HEK293 (cell line): ENCODE results near the gene MAML2.

Experiments used
- CTCF ChIA-PET: fragments of 350-600 bp; formaldehyde crosslinking; extraction: SDS; loops from one replicate; lab custom pipeline; 2021; ENCODE audit warnings: antibody characterized with exemption; lab: Yijun Ruan, JAX
- POLR2A ChIA-PET: fragments of 300-600 bp; formaldehyde crosslinking; extraction: SDS; loops from one replicate; lab custom pipeline; 2020; ENCODE audit warnings: antibody characterized with exemption, inconsistent platforms; lab: Yijun Ruan, JAX
- H3K27ac ChIP-seq: fragments of 200-500 bp; sonication (Bioruptor generic); 2 replicates; pipeline ENCODE4 v1.5.1; 2014; ENCODE audit warnings: low read depth, low read length, control low read depth, inconsistent platforms; ENCODE audit errors: extremely low read depth
- H3K36me3 ChIP-seq, 2 experiments: fragments of 200-500 bp in 1 of 2; sonication (Bioruptor generic) in 1 of 2; 1 replicate in 1 of 2; 2 replicates in 1 of 2; pipeline ENCODE4 v1.5.1; 2014 to 2017; ENCODE audit warnings: inconsistent platforms in 2 of 2, low read length in 2 of 2; ENCODE audit not compliant: control insufficient read depth in 2 of 2, insufficient read depth in 1 of 2
- H3K4me1 ChIP-seq: fragments of 200-500 bp; sonication (Bioruptor generic); 2 replicates; pipeline ENCODE4 v1.5.1; 2014; ENCODE audit warnings: mild to moderate bottlenecking, low read length, inconsistent platforms; ENCODE audit not compliant: control insufficient read depth, insufficient read depth
- H3K4me3 ChIP-seq: 2 replicates; pipeline ENCODE4 v1.5.1; 2011; ENCODE audit warnings: low read depth, mild to moderate bottlenecking, control low read depth, low read length, moderate library complexity
- H3K9me3 ChIP-seq: fragments of 200-500 bp; sonication (Bioruptor generic); 2 replicates; pipeline ENCODE4 v1.5.1; 2014; ENCODE audit warnings: low read depth, low read length, inconsistent platforms; ENCODE audit not compliant: control insufficient read depth, insufficient read depth
- GLI4 ChIP-seq: fragments of 450-650 bp; formaldehyde crosslinking; IDR thresholded peaks from 2 replicates; pipeline ENCODE4 v1.5.1; 2016; ENCODE audit warnings: missing biosample characterization, missing genetic modification characterization
- OSR2 ChIP-seq: fragments of 450-650 bp; formaldehyde crosslinking; IDR thresholded peaks from 2 replicates; pipeline ENCODE4 v1.5.1; 2016; ENCODE audit warnings: missing biosample characterization, missing genetic modification characterization
- SETDB1 ChIP-seq: IDR thresholded peaks from one replicate; pipeline ENCODE4 v1.6.1; 2017; ENCODE audit warnings: mild to moderate bottlenecking, low read length, moderate library complexity, mixed read lengths; ENCODE audit not compliant: insufficient read length
- SP2 ChIP-seq: fragments of 450-650 bp; formaldehyde crosslinking; IDR thresholded peaks from 2 replicates; pipeline ENCODE4 v1.5.1; 2016; ENCODE audit warnings: missing biosample characterization, missing genetic modification characterization
- ZEB2 ChIP-seq: fragments of 450-650 bp; formaldehyde crosslinking; IDR thresholded peaks from 2 replicates; pipeline ENCODE4 v1.5.1; 2016; ENCODE audit warnings: missing biosample characterization, missing genetic modification characterization
- ZFP41 ChIP-seq: fragments of 450-650 bp; formaldehyde crosslinking; IDR thresholded peaks from 2 replicates; pipeline ENCODE4 v1.5.1; 2016; ENCODE audit warnings: missing biosample characterization, missing genetic modification characterization, borderline replicate concordance
- ZNF112 ChIP-seq: fragments of 450-650 bp; formaldehyde crosslinking; IDR thresholded peaks from 2 replicates; pipeline ENCODE4 v1.5.0; 2017; ENCODE audit warnings: missing biosample characterization, missing genetic modification characterization
- ZNF18 ChIP-seq: fragments of 450-650 bp; formaldehyde crosslinking; IDR thresholded peaks from 2 replicates; pipeline ENCODE4 v1.5.1; 2016; ENCODE audit warnings: missing biosample characterization, missing genetic modification characterization
- ZNF221 ChIP-seq: fragments of 450-650 bp; formaldehyde crosslinking; IDR thresholded peaks from 2 replicates; pipeline ENCODE4 v1.5.1; 2017; ENCODE audit warnings: missing biosample characterization, missing genetic modification characterization, borderline replicate concordance
- ZNF350 ChIP-seq: fragments of 450-650 bp; formaldehyde crosslinking; IDR thresholded peaks from 2 replicates; pipeline ENCODE4 v1.5.0; 2017; ENCODE audit warnings: missing biosample characterization, mild to moderate bottlenecking, missing genetic modification characterization
- ZNF362 ChIP-seq: fragments of 450-650 bp; formaldehyde crosslinking; IDR thresholded peaks from 2 replicates; pipeline ENCODE4 v1.5.1; 2016; ENCODE audit warnings: missing biosample characterization, missing genetic modification characterization
- ZNF404 ChIP-seq: fragments of 450-650 bp; formaldehyde crosslinking; IDR thresholded peaks from 2 replicates; pipeline ENCODE4 v1.5.1; 2017; ENCODE audit warnings: missing biosample characterization, missing genetic modification characterization
- ZNF473 ChIP-seq: fragments of 450-650 bp; formaldehyde crosslinking; IDR thresholded peaks from 2 replicates; pipeline ENCODE4 v1.5.1; 2017; ENCODE audit warnings: missing biosample characterization, missing genetic modification characterization
- ZNF529 ChIP-seq: fragments of 450-650 bp; formaldehyde crosslinking; IDR thresholded peaks from 2 replicates; pipeline ENCODE4 v1.5.1; 2017; ENCODE audit warnings: missing genetic modification characterization, missing biosample characterization; ENCODE audit not compliant: insufficient replicate concordance
- ZNF621 ChIP-seq: fragments of 450-650 bp; formaldehyde crosslinking; IDR thresholded peaks from 2 replicates; pipeline ENCODE4 v1.5.1; 2017; ENCODE audit warnings: missing biosample characterization, missing genetic modification characterization
- ZNF654 ChIP-seq: fragments of 450-650 bp; formaldehyde crosslinking; IDR thresholded peaks from 2 replicates; pipeline ENCODE4 v1.5.1; 2016; ENCODE audit warnings: low read depth, missing biosample characterization, missing genetic modification characterization
- ZNF701 ChIP-seq: fragments of 450-650 bp; formaldehyde crosslinking; IDR thresholded peaks from 2 replicates; pipeline ENCODE4 v1.5.1; 2016; ENCODE audit warnings: missing biosample characterization, missing genetic modification characterization
- ZNF707 ChIP-seq: fragments of 450-650 bp; formaldehyde crosslinking; IDR thresholded peaks from 2 replicates; pipeline ENCODE4 v1.5.1; 2016; ENCODE audit warnings: missing biosample characterization, missing genetic modification characterization
- ZNF777 ChIP-seq: fragments of 450-650 bp; formaldehyde crosslinking; IDR thresholded peaks from 2 replicates; pipeline ENCODE4 v1.5.1; 2017; ENCODE audit warnings: missing biosample characterization, missing genetic modification characterization, borderline replicate concordance
- ZNF792 ChIP-seq: fragments of 450-650 bp; formaldehyde crosslinking; IDR thresholded peaks from 2 replicates; pipeline ENCODE4 v1.5.1; 2016; ENCODE audit warnings: missing biosample characterization, missing genetic modification characterization
- ZNF830 ChIP-seq: fragments of 450-650 bp; IDR thresholded peaks from 2 replicates; pipeline ENCODE4 v1.5.0; 2018; ENCODE audit warnings: missing biosample characterization, missing genetic modification characterization, low read depth, mild to moderate bottlenecking, moderate library complexity
- ZSCAN4 ChIP-seq: fragments of 450-650 bp; formaldehyde crosslinking; IDR thresholded peaks from 2 replicates; pipeline ENCODE4 v1.5.1; 2017; ENCODE audit warnings: missing biosample characterization, missing genetic modification characterization
- ZXDB ChIP-seq: fragments of 450-650 bp; formaldehyde crosslinking; IDR thresholded peaks from 2 replicates; pipeline ENCODE4 v1.5.1; 2016; ENCODE audit warnings: missing biosample characterization, missing genetic modification characterization

The MAML2 gene

GRCh38 chr11:95999711-96000406 is 343.1 kb downstream of the MAML2 start:
- TF ChIP-seq ZNF18 (tag by site-specific recombination) = no peak
- TF ChIP-seq ZFP41 (tag by site-specific recombination) = no peak
- no peak for TF ChIP-seq ZNF792 (tag by site-specific recombination)
- TF ChIP-seq ZNF362 (tag by site-specific recombination) = no peak
- TF ChIP-seq ZNF654 (tag by site-specific recombination) = no peak
- no peak for TF ChIP-seq SP2
- TF ChIP-seq ZNF830 (tag by site-specific recombination) = no peak
- TF ChIP-seq ZNF473 (tag by site-specific recombination) = no peak
- TF ChIP-seq GLI4 (tag by site-specific recombination) = no peak
- no peak for TF ChIP-seq ZNF112 (tag by site-specific recombination)
- no peak for TF ChIP-seq ZNF404
- TF ChIP-seq, all 188 proteins: peak for 0
- H3K4me3 ChIP-seq = no peak overlapping the region
- no peaks in the 10 kb centered on the region for H3K9me3 ChIP-seq
- H3K36me3 ChIP-seq = no peaks in the 10 kb centered on the region
- no peaks in the 10 kb centered on the region for H3K4me1 ChIP-seq
- ChIA-PET CTCF (interaction anchor here (0.6 kb wide), 1 partner anchor 76 kb away, joined by 6 read pairs; no protein-coding TSS in a partner anchor), POLR2A (no interaction called here)
- H3K27ac ChIP-seq = no peak overlapping the region

- H3K27ac ChIP-seq = no peak overlapping the region
- POLR2A ChIA-PET = no interaction called here
- H3K4me3 ChIP-seq = no peak overlapping the region
- no peaks in the 10 kb centered on the region for H3K4me1 ChIP-seq
- no peak for TF ChIP-seq ZSCAN4
- no peak for TF ChIP-seq OSR2 (tag by site-specific recombination)
- no peak for TF ChIP-seq ZEB2 (tag by site-specific recombination)
- TF ChIP-seq ZNF350 (tag by site-specific recombination) = no peak
- no peak for TF ChIP-seq ZNF777 (tag by site-specific recombination)
- TF ChIP-seq ZNF221 (tag by site-specific recombination) = no peak
- TF ChIP-seq ZXDB = no peak
- TF ChIP-seq ZNF529 (tag by site-specific recombination) = no peak
- no peak for TF ChIP-seq ZNF621 (tag by site-specific recombination)
- no peak for TF ChIP-seq ZNF707 (tag by site-specific recombination)
- no peak for TF ChIP-seq SETDB1
- no peak for TF ChIP-seq ZNF701 (tag by site-specific recombination)
- H3K9me3 ChIP-seq = no peaks in the 10 kb centered on the region
- no peaks in the 10 kb centered on the region for H3K36me3 ChIP-seq
- CTCF ChIA-PET = no interaction called here
These were observed 346.3 kb downstream of the MAML2 start for GRCh38 chr11:95996621-95997235.
